Gastroesophageal sphincter (tissue), 4 donors: Measurements from ENCODE around the gene CEMIP2. TPM values are rescaled to one million over a fixed set of nuclear protein-coding genes. Genes with fewer than 3 reads are reported as not detected.

Experiments
- ATAC-seq: fragments of 150-250 bp; one replicate; pipeline ENCODE4 v1.9.1; 2016; ENCODE audit warnings: mild to moderate bottlenecking, moderate library complexity
- H3K27ac ChIP-seq, 4 donors: fragments of 200-600 bp; sonication (generic) in 3 of 4; 1 replicate in 3 of 4; 2 replicates in 1 of 4; pipeline ENCODE4 v1.5.1; 2016 to 2019
- H3K27me3 ChIP-seq: fragments of 200-600 bp; sonication (generic); one replicate; pipeline ENCODE4 v1.5.1; 2019
- H3K36me3 ChIP-seq, 2 donors: fragments of 200-600 bp; sonication (generic); one replicate each; pipeline ENCODE4 v1.5.1; 2019; ENCODE audit warnings: control low read depth in 1 of 2
- H3K4me1 ChIP-seq, 3 donors: fragments of 200-600 bp; sonication (generic); 1 replicate in 2 of 3; 2 replicates in 1 of 3; pipeline ENCODE4 v1.5.1; 2016 to 2019; ENCODE audit warnings: control low read depth in 2 of 3
- H3K4me3 ChIP-seq, 2 donors: fragments of 200-600 bp; sonication (generic); one replicate each; pipeline ENCODE4 v1.5.1; 2019; ENCODE audit warnings: mild to moderate bottlenecking in 1 of 2, moderate library complexity in 1 of 2
- H3K9me3 ChIP-seq, 3 donors: fragments of 200-600 bp; sonication (generic); one replicate each; pipeline ENCODE4 v1.5.1; 2017 to 2019; ENCODE audit warnings: control low read depth in 2 of 3
- CTCF ChIP-seq, 4 experiments: fragments of 200-600 bp in 2 of 4; fragments of 450-650 bp in 2 of 4; sonication (generic) in 1 of 4; IDR thresholded peaks; one replicate each; pipeline ENCODE4 v1.5.1; 2017 to 2019; ENCODE audit warnings: antibody characterized with exemption in 4 of 4, mild to moderate bottlenecking in 2 of 4, moderate library complexity in 2 of 4
- EP300 ChIP-seq: sonication (generic); formaldehyde crosslinking; IDR thresholded peaks from one replicate; pipeline ENCODE4 v1.6.1; 2017; ENCODE audit warnings: antibody characterized with exemption, mild to moderate bottlenecking
- POLR2A ChIP-seq, 2 donors: fragments of 450-650 bp; IDR thresholded peaks; one replicate each; pipeline ENCODE4 v1.6.1; 2017; ENCODE audit warnings: antibody characterized with exemption in 2 of 2, mild to moderate bottlenecking in 2 of 2, moderate library complexity in 1 of 2
- POLR2AphosphoS5 ChIP-seq: sonication (generic); formaldehyde crosslinking; IDR thresholded peaks from one replicate; pipeline ENCODE4 v1.6.1; 2017; ENCODE audit warnings: antibody characterized with exemption
- WGBS, 2 donors: methylation state at CpG; one replicate each; pipeline ENCODE4 v1.1.5; 2018; ENCODE audit warnings: low coverage in 1 of 2; 5-methylcytosine and 5-hydroxymethylcytosine counted together
- total RNA-seq, 4 donors: library from RNA; depleted of rRNA; stranded (reverse); fragments of >200 nt; gene quantifications; one replicate each; pipeline ENCODE4 v1.1.0, GENCODE V29; 2016

CEMIP2 gene
- total RNA-seq, 4 donors from 2014 or later = 8.1 to 84.5 (median 17.4) TPM

DNA sequence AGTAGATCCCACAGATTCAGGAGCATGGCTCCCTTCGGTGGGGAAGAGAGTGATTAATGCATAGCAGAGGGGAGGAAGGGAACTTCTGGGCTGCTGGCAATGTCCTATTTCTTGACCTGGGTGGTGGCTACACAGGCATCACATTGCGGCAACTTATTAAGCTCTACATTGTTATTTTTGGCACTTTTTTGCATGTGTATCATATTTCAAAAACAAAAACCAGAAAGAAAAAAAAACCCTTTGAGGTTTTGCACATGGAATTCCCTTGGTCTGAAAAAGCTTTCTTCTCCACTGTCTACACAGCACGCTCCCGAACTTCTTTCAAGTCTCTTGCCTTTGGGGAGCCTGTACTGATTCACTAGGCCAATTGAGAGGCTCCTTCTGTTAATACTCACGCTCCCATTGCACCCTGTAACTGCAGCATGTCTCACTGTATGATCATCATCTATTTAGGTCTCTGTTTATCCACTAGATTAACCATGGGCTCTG, 25.1 kb downstream of the CEMIP2 start:
- no peaks in the 10 kb centered on the region for H3K9me3 ChIP-seq
- TF ChIP-seq CTCF (IDR thresholded peaks at IDR 0.05) (no peak), POLR2AphosphoS5 (no peak), POLR2A (IDR thresholded peaks at IDR 0.05) (no peak), EP300 (no peak)
- no peak overlapping the region for H3K4me3 ChIP-seq
- no peak overlapping the region for H3K27ac ChIP-seq
- H3K27me3 ChIP-seq = no peaks in the 10 kb centered on the region
- 64 to 71% methylated on average over 5 of the region's 5 CpGs for WGBS, 2 donors
- peaks cover 0 to 50% of the 10 kb centered on the region in 2 donors for H3K36me3 ChIP-seq
- no peak for ATAC-seq
- peaks cover 0 to 2% (median 0%) of the 10 kb centered on the region in 3 donors for H3K4me1 ChIP-seq

DNA sequence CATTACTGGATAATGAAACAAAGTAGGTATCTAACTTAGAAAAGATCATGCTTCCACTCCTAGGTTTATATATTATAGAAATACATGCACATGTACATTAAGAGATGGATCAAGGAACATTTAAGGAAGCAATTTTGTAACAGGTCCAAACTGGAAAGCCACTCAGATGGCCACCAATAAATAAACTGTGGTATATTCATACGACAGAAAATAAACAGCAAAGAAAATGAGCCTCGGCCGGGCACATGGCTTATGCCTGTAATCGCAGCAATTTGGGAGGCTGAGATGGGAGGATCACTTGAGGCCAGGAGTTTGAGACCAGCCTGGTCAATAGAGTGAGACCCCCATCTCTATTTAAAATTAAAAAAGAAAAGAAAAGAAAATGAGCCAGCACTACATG, 25.6 kb downstream of the CEMIP2 start:
- no peak for ATAC-seq
- no peaks in the 10 kb centered on the region for H3K27me3 ChIP-seq
- no peaks in the 10 kb centered on the region for H3K4me1 ChIP-seq
- TF ChIP-seq POLR2AphosphoS5 (no peak), EP300 (no peak), CTCF (IDR thresholded peaks at IDR 0.05) (no peak), POLR2A (IDR thresholded peaks at IDR 0.05) (no peak)
- no peak overlapping the region for H3K27ac ChIP-seq
- 80 to 100% methylated on average over 3 of the region's 4 CpGs for WGBS, 2 donors
- peaks cover 0 to 48% of the 10 kb centered on the region in 2 donors for H3K36me3 ChIP-seq
- no peak overlapping the region for H3K4me3 ChIP-seq
- H3K9me3 ChIP-seq = no peaks in the 10 kb centered on the region

GRCh38 chr9:71741926-71742648, 26.2 kb downstream of the CEMIP2 start:
- WGBS, 2 donors = 63 to 67% methylated on average over 8 to 9 of the region's 10 CpGs
- Histone ChIP-seq H3K9me3 (no peaks in the 10 kb centered on the region), H3K4me3 (no peak overlapping the region), H3K4me1 (no peaks in the 10 kb centered on the region), H3K36me3 (peaks cover 0 to 42% of the 10 kb centered on the region in 2 donors), H3K27ac (no peak overlapping the region), H3K27me3 (no peaks in the 10 kb centered on the region)
- TF ChIP-seq POLR2AphosphoS5 (no peak), CTCF (IDR thresholded peaks at IDR 0.05) (no peak), EP300 (no peak), POLR2A (IDR thresholded peaks at IDR 0.05) (no peak)
- no peak for ATAC-seq

GRCh38 chr9:71740199-71740598, 28.1 kb downstream of the CEMIP2 start:
- no peak for TF ChIP-seq POLR2A (IDR thresholded peaks at IDR 0.05)
- no peak for TF ChIP-seq CTCF (IDR thresholded peaks at IDR 0.05)
- no peak for TF ChIP-seq EP300
- TF ChIP-seq POLR2AphosphoS5 = no peak
- WGBS, 2 donors = 92 to 100% methylated on average over 2 of the region's 2 CpGs
- Histone ChIP-seq H3K36me3 (peaks cover 0 to 44% of the 10 kb centered on the region in 2 donors), H3K27me3 (no peaks in the 10 kb centered on the region), H3K9me3 (no peaks in the 10 kb centered on the region), H3K27ac (no peak overlapping the region), H3K4me3 (no peak overlapping the region), H3K4me1 (no peaks in the 10 kb centered on the region)
- no peak for ATAC-seq

GRCh38 chr9:71737455-71737854, 30.9 kb downstream of the CEMIP2 start:
- Histone ChIP-seq H3K4me1 (no peaks in the 10 kb centered on the region), H3K9me3 (no peaks in the 10 kb centered on the region), H3K4me3 (no peak overlapping the region), H3K27ac (no peak overlapping the region), H3K27me3 (no peaks in the 10 kb centered on the region), H3K36me3 (peaks cover 0 to 52% of the 10 kb centered on the region in 2 donors)
- TF ChIP-seq EP300 = no peak
- TF ChIP-seq POLR2A (IDR thresholded peaks at IDR 0.05) = no peak
- no peak for TF ChIP-seq POLR2AphosphoS5
- no peak for TF ChIP-seq CTCF (IDR thresholded peaks at IDR 0.05)
- no peak for ATAC-seq
- 79 to 100% methylated on average over 2 of the region's 2 CpGs for WGBS, 2 donors
